K562 (cell line): ENCODE measurements around the gene JUNB.
"Not testable (repeated sequence)": the region's sequence is repeated elsewhere in the genome, so short reads cannot be mapped to it uniquely, and the experiment has no call there.

Source experiments
- CTCF ChIP-seq, 3 experiments: IDR thresholded peaks in 2 of 3; conservative IDR thresholded peaks in 1 of 3; 2 replicates each; pipeline ENCODE4 v1.5.1; 2011 to 2012; ENCODE audit warnings: low read length in 3 of 3, mild to moderate bottlenecking in 3 of 3, control low read depth in 2 of 3, improper control_type of control experiment in 1 of 3, inconsistent platforms in 1 of 3, low read depth in 1 of 3, mixed read lengths in 1 of 3, moderate library complexity in 1 of 3; ENCODE audit not compliant: insufficient read depth in 2 of 3
- FOXJ2 ChIP-seq: fragments of 200-800 bp; sonication (Bioruptor generic); IDR thresholded peaks from 2 replicates; pipeline ENCODE4 v1.6.1; 2016; ENCODE audit warnings: missing genetic modification characterization, missing compliant biosample characterization
- MLLT1 ChIP-seq, 2 experiments: fragments of 450-650 bp; IDR thresholded peaks; 2 replicates each; pipeline ENCODE4 v1.6.1; 2016
- RBM39 ChIP-seq: fragments of 200-400 bp; formaldehyde crosslinking; optimal IDR thresholded peaks from 2 replicates; pipeline ENCODE3; 2018; ENCODE audit warnings: low read depth, low read length
- RFX5 ChIP-seq: IDR thresholded peaks from 2 replicates; pipeline ENCODE4 v1.6.1; 2011; ENCODE audit warnings: low read depth, mild to moderate bottlenecking, improper control_type of control experiment, low read length
- TEAD2 ChIP-seq: fragments of 450-650 bp; IDR thresholded peaks from 2 replicates; pipeline ENCODE4 v1.6.1; 2016; ENCODE audit warnings: missing genetic modification characterization, control low read depth, missing compliant biosample characterization

- not testable (repeated sequence) for TF ChIP-seq TEAD2 (tag); CTCF (IDR thresholded peaks at IDR 0.05 in 2 of 3, conservative IDR thresholded peaks at IDR 0.05 in 1 of 3; ENCODE audit: insufficient read depth in 2 of 3, low read depth in 1 of 3, low read length in 3 of 3); RFX5; MLLT1 (IDR thresholded peaks at IDR 0.05); RBM39; FOXJ2 (tag)
Observed at GRCh38 chr19:12797607-12798006, 6.3 kb downstream of the JUNB start.
